Measurements from ENCODE around the gene IL36B. TPM values are rescaled to one million over a fixed set of nuclear protein-coding genes. Genes with fewer than 3 reads are reported as not detected.
A peak's percentile ranks its signal among the peaks of the same experiment; 100 is the strongest.
"Not testable (repeated sequence)": the region's sequence is repeated elsewhere in the genome, so short reads cannot be mapped to it uniquely, and the experiment has no call there.

IL36B gene
- not detected in 2 replicates for total RNA-seq

DNA sequence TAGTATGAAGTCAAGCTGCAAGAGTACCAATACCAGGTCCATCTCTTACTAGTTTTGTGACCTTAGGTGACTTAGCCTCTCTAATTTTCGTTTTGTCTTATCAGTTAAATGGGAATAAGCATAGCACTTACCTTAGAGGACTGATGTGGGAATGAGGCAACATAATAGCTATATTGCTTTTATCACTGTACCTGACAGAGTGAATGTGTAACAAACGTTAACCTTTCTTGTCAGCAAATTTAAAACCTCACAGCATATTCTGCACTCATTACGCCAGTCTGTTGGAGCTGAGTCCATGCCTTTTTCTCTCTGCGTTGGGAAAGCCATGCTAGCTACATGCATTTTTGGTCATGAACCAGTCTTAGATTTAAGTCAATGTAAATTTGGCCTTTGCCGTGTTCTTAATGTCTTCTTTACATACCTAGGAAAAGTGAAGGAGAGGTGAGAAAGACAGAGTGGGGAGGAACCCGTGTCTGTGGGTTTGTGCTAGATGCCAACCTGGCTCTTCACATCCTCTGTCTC, at the start of gene IL36B:
TSS of gene IL36B (minus strand) at position 472 of the 522 bp plus-strand sequence.
- DNase-seq (ENCODE audit: low read depth, low spot score): no peak

DNA sequence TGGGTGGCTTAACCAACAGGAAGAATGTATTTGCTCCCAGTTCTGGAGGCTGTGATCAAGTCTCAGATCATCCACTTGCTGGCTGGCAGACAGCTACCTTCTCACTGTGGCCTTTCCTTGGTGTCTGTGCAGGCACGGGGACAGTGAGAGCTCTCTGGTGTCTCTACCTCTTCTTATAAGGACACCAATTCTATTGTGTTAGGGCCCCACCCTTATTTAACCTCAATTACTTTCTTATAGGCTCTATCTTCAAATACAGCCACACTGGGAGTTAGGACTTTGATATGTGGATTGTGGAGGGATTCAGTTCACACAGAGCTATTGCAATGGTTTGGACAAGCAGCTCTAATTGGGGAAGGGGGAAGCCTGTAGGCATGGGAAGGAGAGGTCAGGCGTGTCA, 49.5 kb upstream of the IL36B start:
- no peak for DNase-seq (ENCODE audit: low read depth, low spot score)

DNA sequence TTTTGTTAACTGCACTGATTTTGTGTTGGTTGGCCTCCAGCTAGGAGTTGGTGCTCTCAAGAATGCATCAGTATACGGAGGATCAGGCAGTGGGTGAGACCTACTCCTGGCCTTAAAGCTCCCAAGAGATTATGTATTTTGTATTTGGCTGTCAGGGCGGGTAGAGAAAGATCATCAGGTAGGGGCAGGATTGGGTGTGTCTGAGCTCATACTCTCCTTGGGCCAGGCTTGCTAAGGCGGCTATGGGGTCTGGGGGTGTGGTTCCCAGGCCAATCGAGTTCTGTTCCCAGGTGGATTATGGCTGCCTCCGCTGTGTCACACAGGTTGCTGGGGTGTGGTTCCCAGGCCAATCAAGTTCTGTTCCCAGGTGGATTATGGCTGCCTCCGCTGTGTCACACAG, 45.9 kb upstream of the IL36B start:
- no peak for DNase-seq (ENCODE audit: low read depth, low spot score)

DNA sequence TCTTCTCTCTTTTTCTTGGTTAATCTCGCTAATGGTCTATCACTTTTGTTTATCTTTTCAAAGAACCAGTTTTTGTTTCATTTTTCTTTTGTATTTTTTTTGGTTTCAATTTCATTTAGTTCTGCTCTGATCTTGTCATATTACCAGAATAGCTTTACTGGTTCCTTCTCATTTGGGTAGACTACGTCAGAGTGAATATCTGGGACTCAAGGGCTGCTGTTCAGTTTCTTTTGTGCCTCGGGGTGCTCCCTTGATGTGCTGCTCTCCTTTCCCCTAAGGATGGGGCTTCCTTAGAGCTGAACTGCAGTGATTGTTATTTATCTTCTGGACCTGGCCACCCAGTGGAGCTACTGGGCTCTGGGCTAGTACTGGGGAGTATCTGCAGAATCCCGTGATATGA, 45.4 kb upstream of the IL36B start:
- no peak for DNase-seq (ENCODE audit: low read depth, low spot score)

DNA sequence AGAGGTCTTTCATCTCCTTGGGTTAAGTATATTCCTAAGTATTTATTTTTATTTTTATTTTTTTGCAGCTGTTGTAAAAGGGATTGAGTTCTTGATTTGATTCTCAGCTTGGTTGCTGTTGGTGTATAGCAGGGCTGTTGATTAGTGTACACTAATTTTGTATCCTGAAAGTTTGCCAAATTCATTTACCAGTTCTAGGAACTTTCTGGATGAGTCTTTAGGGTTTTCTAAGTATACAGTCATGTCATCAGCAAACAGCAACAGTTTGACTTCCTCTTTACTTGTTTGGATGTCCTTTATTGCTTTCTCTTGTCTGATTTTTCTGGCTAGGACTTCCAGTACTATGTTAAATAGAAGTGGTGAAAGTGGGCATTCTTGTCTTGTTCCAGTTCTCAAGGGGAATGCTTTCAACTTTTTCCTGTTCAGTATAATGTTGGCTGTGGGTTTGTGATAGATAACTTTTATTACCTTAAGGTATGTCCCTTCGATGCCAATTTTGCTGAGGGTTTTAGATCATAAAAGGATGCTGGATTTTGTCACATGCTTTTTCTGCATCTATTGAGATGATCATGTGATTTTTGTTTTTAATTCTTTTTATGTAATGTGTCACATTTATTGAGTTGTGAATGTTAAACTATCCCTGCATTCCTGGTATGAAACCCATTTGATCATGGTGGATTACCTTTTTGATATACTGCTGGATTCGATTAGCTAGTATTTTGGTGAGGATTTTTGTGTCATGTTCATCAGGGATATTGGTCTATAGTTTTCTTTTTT, 44.4 kb upstream of the IL36B start:
- not testable (repeated sequence) for DNase-seq (ENCODE audit: low read depth, low spot score)

DNA sequence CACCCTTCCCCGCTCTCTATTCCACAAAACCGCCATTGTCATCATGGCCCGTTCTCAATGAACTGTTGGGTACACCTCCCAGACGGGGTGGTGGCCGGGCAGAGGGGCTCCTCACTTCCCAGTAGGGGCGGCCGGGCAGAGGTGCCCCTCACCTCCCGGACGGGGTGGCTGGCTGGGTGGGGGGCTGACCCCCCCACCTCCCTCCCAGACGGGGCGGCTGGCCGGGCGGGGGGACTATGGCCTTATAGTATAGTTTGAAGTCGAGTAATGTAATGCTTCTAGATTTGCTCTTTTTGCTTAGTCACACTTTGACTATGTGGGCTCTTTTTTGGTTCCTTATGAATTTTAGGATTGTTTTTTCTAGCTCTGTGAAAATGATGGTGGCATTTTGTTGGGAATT, 43.6 kb upstream of the IL36B start:
- not testable (repeated sequence) for DNase-seq (ENCODE audit: low read depth, low spot score)

DNA sequence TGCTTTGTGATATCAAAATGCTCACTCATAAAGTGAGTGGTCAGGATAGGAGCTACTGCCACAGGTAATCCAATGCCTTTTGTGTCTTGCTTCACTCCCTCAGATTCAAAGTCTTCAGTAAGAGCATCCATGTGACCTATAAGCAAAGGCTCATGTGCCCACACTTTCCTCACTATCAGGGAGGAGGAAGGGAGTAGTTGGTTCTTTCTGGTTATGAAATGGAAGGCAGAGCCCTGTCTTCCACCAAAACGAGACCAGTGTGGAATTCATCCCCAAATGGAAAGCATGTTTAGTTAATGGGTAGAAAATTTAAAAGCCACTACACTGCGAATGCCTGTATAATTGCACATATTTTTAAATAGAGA, 40.9 kb upstream of the IL36B start:
- no peak for DNase-seq (ENCODE audit: low read depth, low spot score)

DNA sequence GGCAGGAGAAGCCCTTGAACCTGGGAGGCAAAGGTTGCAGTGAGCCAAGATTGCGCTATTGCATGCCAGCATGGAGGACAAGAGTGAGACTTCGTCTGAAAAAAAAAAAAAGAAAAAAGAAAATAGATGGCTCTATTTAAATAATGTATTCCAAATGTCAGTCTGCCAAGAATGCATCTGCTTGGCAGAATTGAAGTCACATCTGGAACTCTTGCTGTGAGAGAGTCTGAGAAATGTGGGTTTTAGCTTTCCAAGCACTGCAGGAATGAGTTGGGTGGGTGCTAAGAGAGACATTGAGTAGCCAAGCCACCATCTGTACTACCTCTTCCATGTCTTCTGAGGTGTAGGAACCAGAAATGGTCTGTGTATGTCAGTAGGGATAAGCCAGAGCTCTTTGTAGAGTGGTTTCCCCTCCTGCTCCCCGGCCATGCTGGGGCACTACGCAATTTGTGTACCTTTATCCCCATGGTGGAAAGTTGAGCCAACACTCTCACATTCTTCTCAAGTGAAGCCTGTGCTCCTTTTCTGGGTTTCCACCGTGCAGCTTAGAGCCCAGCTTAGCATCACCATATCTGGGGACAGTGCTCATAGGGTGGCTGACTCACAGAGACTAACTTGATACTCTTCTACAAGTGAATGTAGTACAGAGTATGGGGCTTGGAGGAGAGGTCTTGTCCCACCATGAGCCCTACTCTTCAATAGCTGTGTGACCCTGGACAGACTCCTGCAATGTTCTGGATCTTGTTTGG, 40.4 kb upstream of the IL36B start:
- no peak for DNase-seq (ENCODE audit: low read depth, low spot score)

DNA sequence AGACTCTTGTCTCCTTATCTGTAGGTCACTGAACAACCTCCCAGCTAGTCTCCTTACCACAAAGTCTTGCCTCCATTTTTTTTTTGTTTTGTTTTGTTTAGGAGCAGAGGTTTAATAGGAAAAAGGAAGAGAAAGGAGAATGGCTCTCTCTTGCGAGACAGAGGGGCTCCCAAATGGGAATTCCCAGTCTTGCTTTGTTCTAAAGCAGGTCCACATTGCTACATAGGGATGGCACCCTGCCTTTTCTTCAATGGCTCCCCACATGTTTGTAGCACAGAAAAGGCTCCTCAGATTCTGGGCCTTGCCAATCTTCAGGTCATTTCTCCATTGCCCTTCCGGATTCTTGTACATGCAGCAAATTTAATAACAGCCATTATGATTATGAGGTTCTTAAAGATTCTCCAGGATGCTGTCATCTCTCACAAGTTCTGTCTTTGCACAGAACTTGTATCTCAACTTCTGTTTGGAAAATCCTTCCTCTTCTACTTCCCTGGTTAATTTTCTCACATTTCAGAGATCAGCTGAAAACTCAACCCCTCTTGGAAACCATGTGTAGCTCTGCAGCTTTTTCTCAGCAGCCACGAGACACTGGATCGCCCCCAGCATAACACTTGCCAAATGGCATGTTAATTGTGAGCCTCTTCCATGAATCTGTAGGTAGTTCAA, 38.7 kb upstream of the IL36B start:
- no peak for DNase-seq (ENCODE audit: low read depth, low spot score)

DNA sequence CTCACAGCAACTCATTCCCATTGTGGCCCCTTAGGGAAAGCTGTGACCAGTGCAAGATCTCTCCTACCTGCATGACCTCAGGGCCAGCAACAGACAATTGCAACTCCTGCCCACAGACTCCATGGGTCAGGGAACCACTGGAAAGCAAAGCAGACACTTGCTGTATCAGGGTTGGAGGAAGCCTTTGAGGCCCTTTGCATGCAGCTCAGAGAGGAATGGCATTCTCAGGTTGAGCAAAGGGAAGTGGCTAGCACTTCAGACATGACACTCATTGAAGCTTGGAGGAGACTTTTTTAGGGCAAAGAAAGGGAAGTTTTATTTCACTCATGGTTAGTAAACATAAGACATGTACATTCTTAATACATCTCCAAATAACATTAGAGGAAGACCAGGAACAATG, 37.2 kb upstream of the IL36B start:
- no peak for DNase-seq (ENCODE audit: low read depth, low spot score)

DNA sequence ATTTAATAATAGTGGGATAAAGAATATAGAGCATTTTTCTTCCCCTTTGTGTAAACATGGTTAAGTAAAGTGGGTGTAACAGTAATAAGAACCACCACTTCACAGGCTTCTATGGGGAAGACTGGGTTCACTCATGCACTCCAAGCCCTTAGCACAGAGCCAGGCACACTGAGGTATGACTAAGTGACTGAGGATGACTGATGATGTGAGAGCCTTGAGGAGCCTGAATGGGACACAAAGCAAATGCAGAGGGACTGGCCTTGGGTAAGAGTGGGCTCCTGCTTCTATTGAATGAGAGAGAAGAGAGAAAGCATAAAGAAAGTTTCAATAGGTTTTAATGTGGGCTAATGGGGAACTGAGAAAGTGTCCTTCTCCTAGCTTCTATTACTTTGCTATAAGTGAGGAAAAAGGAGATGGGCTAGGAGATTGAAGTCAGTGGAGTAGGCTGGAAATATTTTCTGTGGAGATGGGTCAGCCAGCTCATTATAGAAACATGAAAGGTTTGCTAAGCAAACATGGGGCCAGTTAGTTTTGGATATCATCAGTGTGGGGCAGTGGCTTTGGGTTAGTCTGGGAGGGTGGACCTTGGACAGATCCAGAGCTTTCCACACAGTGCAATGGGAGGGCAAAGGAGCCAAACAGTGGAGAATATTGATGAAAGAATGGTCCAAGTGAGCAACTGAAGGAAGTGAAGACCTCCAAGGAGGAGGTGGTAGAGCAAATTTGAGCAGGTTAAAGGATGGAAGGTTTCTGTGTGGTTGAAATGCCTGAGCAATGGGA, 35.7 kb upstream of the IL36B start:
- DNase-seq (ENCODE audit: low read depth, low spot score): no peak

DNA sequence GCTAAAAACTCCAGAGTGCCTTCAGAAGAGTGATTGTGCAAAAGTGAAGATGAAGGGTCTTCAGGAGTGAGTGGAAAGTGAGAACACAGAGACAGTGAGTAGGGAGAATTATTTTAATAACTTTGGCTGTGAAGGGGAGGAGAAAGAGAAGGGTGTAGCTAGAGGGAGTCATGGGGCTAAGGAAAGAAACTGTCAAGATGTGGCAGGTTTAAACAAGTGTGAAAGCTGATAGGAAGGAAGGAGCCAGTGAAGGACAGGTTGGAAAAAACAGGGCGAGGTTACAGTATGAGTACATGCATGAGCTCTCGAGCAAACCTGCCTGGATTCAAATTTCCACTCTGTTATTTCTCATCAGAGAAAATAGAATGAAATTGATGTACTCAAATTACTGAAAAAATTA, 32.9 kb upstream of the IL36B start:
- no peak for DNase-seq (ENCODE audit: low read depth, low spot score)

DNA sequence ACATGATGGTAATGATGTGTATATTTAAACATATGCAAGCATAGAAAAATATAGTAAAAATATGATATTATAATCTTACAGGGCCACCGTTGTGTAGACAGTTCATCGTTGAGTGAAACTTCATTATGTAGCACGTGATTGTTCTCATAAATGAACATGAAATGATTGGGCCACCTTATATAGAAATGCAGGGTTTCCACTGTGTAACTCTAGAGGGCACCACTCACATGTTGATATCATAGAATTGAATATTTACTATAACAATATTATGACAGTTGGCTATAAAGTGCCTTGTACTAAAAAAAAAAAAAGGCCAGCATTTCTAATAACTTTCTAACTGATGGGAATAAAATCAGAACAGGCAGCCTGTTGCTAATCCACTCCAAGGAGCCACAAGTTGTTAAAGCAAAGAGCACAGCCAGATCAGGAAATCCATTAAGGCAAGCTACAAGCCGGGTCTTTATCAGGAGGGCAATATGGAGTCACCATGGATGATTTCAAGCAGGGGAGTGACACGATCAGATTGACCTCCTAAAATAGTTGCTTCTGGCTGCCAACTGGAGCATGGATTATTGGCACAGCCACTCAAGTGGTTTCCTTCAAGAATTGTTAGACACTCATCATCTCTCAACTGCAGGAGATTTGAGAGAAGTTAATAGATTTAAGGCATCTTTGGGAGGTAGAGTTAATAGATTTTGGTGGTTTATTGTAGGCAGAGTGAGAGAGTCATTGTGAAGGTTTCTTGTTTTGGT, 31.8 kb upstream of the IL36B start:
- no peak for DNase-seq (ENCODE audit: low read depth, low spot score)

DNA sequence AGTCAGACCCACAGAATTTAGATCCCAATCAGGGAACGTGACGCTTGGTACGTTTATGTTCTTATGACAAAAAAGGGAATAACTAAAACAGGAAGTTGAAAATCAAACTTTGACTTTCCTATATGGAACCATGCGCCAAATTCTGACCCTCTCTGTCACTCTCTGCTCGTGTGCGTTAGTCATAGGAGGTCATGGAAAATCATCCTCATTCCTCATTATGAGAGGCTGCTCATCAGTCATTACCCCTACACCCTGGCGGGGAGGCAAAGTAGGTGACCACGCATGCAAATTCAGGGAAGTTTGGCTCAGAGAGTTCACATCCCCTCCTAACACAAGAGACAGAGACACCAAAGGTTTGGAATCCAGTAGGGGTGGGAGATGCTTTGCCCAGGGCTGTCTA, 30.6 kb upstream of the IL36B start:
- DNase-seq (ENCODE audit: low read depth, low spot score): no peak

DNA sequence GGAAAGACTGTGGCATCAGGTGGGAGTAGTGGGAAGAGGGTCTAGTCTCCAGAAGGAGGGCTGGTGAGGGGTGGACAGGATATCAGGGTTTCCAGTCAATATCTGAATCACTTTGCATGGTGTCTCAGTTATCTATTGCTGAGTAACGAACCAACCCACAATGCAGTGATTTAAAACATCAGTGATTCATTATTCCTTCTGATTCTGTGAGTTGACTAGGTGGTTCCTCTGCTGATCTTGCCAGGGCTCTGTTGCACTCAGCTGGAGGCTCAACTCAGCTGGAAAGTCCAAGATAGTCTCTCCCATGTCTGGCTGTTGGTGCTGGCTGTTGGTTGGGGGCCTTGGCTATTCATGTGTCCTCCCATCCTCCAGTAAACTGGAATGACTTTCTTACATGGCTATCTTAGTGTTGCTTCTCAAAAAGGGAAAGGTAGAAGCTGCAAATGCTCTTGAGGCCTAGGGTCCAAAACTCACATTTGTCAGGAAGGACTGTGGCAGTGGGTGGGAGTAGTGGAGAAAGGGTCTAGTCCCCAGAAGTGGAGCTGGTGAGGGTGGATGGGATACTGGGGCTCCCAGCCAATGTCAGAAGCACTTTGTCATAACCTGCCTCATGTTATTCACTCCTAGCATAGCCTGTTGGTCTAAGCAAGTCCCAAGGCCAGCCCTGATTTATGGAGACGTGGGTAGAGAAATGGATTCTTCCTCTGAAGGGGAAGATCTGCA, 29.0 kb upstream of the IL36B start:
- DNase-seq (ENCODE audit: low read depth, low spot score): no peak

DNA sequence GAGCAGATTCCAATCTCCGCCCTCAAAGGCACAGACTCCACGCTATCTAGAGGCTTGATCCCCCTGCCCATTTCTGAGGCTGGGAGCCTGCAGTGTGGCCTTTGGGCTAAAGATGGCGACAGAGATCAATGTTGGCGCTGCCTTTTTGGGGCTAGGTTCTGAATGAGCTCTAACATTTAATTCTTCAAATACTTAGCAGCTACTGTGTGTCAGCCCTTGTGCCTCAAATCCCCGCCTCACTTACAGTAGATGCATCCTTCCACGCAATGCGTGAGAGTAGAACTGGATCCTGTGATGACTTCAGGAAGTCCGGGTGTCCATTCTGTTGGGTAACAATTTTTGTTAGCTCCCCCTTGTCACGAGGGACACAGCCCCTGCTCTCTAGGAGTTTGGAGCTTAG, 27.5 kb upstream of the IL36B start:
- DNase-seq (ENCODE audit: low read depth, low spot score): no peak

DNA sequence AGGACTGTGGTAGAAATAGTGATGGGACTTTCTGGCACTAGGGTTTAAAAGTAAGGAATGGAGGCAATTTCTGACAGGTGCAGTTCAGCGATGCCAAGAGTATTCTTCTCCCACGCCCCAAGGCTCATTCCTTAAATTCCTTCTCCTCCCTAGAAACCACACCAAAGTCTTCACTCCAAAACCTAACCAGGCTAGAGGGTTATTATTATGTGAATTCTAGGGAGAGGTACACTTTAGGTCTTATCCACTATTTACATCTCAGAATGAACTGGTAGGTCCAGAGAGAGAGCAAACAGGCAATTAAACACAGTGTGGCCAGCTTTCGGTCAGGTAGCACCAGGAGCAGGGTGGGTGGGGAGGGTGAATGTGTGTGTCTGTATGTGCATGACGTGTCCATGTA, 26.5 kb upstream of the IL36B start:
- no peak for DNase-seq (ENCODE audit: low read depth, low spot score)

DNA sequence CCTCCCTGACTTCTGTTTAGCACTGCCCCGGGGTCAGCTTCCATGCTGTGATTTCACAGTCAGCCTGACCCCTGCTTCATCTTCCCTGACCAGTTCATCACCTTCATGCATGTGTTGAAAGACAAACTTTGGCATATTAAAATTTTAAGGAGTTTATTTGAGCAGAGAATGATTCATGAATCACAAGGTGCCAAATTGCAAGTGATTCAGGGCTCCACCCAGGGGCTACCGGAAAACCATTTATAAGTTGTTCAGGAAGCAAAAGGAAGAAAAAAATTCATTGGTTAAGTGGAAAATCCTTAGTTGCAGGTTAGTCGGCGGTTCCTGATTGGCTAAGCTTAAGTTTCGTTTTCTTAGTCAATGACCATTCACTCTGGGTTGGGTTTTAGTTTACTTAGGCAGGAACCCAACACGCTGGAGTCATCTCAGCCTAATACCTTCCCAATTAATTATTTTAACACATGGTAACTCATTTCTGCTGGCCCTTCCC, 25.7 kb upstream of the IL36B start:
- DNase-seq (ENCODE audit: low read depth, low spot score): peak; percentile 22

DNA sequence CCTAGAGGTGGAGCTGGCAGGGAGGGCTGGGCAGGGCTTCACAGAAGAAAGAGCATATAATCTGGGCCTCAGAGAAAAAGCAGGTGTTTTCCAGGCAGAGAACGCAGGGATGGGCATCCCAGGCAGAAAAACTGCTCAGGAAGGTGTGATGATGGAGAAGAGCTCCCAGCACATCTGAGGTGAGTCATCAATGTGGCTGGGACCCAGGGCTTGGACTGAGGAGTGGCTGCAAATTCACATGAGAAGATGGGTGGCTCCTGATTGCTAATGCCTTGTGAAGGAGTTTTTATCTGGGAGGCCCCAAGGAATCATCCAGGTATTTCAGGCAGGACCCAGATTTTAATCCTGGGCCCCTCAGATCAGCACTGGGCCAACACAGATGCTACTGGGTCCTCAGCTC, 25.3 kb upstream of the IL36B start:
- DNase-seq (ENCODE audit: low read depth, low spot score): no peak
